Right kidney (tissue), 1 donor: ENCODE results near the gene USP32.

Experiments
- DNase-seq: peaks from one replicate; pipeline ENCODE4 v3.0.0-alpha.2; 2016

Gene USP32

GRCh38 chr17:60134396-60135150, 257.4 kb downstream of the USP32 start:
- no peak for DNase-seq

- DNase-seq: no peak
Measured at GRCh38 chr17:60130466-60130865, 261.5 kb downstream of the USP32 start.

- no peak for DNase-seq
Measured at GRCh38 chr17:60129164-60129563, 262.8 kb downstream of the USP32 start.
